Activated T-helper 17 cell treated with anti-CD3 and anti-CD28 coated beads, Interleukin-2, amount 50 U/mL, for 72 hours (primary cell): ENCODE results near the gene PPARGC1A. TPM values are rescaled to one million over a fixed set of nuclear protein-coding genes. Genes with fewer than 3 reads are reported as not detected.

ENCODE experiments used
- ATAC-seq: fragments of 150-1000 bp; cut with Tn5 transposase; replicated peaks from 2 replicates; pipeline ENCODE4 v1.10.0; 2021; ENCODE audit warnings: mild to moderate bottlenecking, moderate library complexity
- H3K27ac Mint-ChIP-seq: one replicate; pipeline ENCODE4 v1.8.0; 2022; ENCODE audit warnings: mixed read lengths
- H3K27me3 Mint-ChIP-seq: one replicate; pipeline ENCODE4 v1.8.0; 2022; ENCODE audit warnings: mixed read lengths
- H3K36me3 Mint-ChIP-seq: one replicate; pipeline ENCODE4 v1.8.0; 2022; ENCODE audit warnings: low read depth, mild to moderate bottlenecking, mixed read lengths
- H3K4me1 Mint-ChIP-seq: one replicate; pipeline ENCODE4 v1.8.0; 2022; ENCODE audit warnings: mixed read lengths
- H3K4me3 Mint-ChIP-seq: one replicate; pipeline ENCODE4 v1.8.0; 2022; ENCODE audit warnings: mild to moderate bottlenecking, mixed read lengths
- H3K9me3 Mint-ChIP-seq: one replicate; pipeline ENCODE4 v1.8.0; 2022; ENCODE audit warnings: mixed read lengths
- total RNA-seq, 2 donors: library from RNA; stranded (reverse); gene quantifications; one replicate each; pipeline ENCODE4 v1.2.3, GENCODE V29; 2022

PPARGC1A gene
- not detected for total RNA-seq

- H3K9me3 Mint-ChIP-seq: peaks cover 7% of the 10 kb centered on the region
Measured at GRCh38 chr4:23889814-23890341, at the start of gene PPARGC1A. Gene PPARGC1A, minus strand, starts transcription at chr4:23890047. Its CDS starts 90 bp downstream, at chr4:23889957.

GRCh38 chr4:23938796-23939195 is 48.9 kb upstream of the PPARGC1A start:
- Mint-ChIP-seq H3K27ac (no peak overlapping the region), H3K27me3 (no peaks in the 10 kb centered on the region), H3K4me3 (no peak overlapping the region), H3K9me3 (no peaks in the 10 kb centered on the region), H3K36me3 (no peaks in the 10 kb centered on the region), H3K4me1 (no peaks in the 10 kb centered on the region)
- no peak for ATAC-seq

More at GRCh38 chr4:23889814-23890341, at the start of gene PPARGC1A:
- no peaks in the 10 kb centered on the region for H3K36me3 Mint-ChIP-seq
- peak within 1 kb of the TSS; percentile 31 for H3K4me3 Mint-ChIP-seq
- no peak for ATAC-seq
- no peak within 1 kb of the TSS for H3K27ac Mint-ChIP-seq
- H3K27me3 Mint-ChIP-seq: peaks cover 20% of the 10 kb centered on the region
- H3K4me1 Mint-ChIP-seq: peaks cover 5% of the 10 kb centered on the region

GRCh38 chr4:23937173-23937572 is 47.3 kb upstream of the PPARGC1A start:
- no peaks in the 10 kb centered on the region for H3K9me3 Mint-ChIP-seq
- no peaks in the 10 kb centered on the region for H3K36me3 Mint-ChIP-seq
- no peak overlapping the region for H3K27ac Mint-ChIP-seq
- H3K4me1 Mint-ChIP-seq: no peaks in the 10 kb centered on the region
- no peaks in the 10 kb centered on the region for H3K27me3 Mint-ChIP-seq
- H3K4me3 Mint-ChIP-seq: no peak overlapping the region
- no peak for ATAC-seq

GRCh38 chr4:23934915-23935314 is 45.1 kb upstream of the PPARGC1A start:
- H3K27me3 Mint-ChIP-seq: no peaks in the 10 kb centered on the region
- no peaks in the 10 kb centered on the region for H3K9me3 Mint-ChIP-seq
- no peaks in the 10 kb centered on the region for H3K4me1 Mint-ChIP-seq
- H3K36me3 Mint-ChIP-seq: no peaks in the 10 kb centered on the region
- H3K4me3 Mint-ChIP-seq: no peak overlapping the region
- H3K27ac Mint-ChIP-seq: no peak overlapping the region
- ATAC-seq: no peak

GRCh38 chr4:23934223-23934622 is 44.4 kb upstream of the PPARGC1A start:
- Mint-ChIP-seq H3K27ac (no peak overlapping the region), H3K36me3 (no peaks in the 10 kb centered on the region), H3K4me1 (no peaks in the 10 kb centered on the region), H3K4me3 (no peak overlapping the region), H3K27me3 (no peaks in the 10 kb centered on the region), H3K9me3 (no peaks in the 10 kb centered on the region)
- no peak for ATAC-seq

GRCh38 chr4:23932901-23933308 is 43.1 kb upstream of the PPARGC1A start:
- H3K36me3 Mint-ChIP-seq: no peaks in the 10 kb centered on the region
- no peaks in the 10 kb centered on the region for H3K4me1 Mint-ChIP-seq
- H3K27me3 Mint-ChIP-seq: no peaks in the 10 kb centered on the region
- no peak overlapping the region for H3K27ac Mint-ChIP-seq
- no peak for ATAC-seq
- H3K9me3 Mint-ChIP-seq: no peaks in the 10 kb centered on the region
- no peak overlapping the region for H3K4me3 Mint-ChIP-seq

- Mint-ChIP-seq H3K36me3 (no peaks in the 10 kb centered on the region), H3K4me1 (no peaks in the 10 kb centered on the region), H3K27me3 (no peaks in the 10 kb centered on the region), H3K9me3 (no peaks in the 10 kb centered on the region), H3K4me3 (no peak overlapping the region), H3K27ac (no peak overlapping the region)
- ATAC-seq: no peak
Measured at GRCh38 chr4:23932186-23932585, 42.3 kb upstream of the PPARGC1A start.

GRCh38 chr4:23931489-23931830 is 41.6 kb upstream of the PPARGC1A start:
- peaks cover 3% of the 10 kb centered on the region for H3K27me3 Mint-ChIP-seq
- H3K4me1 Mint-ChIP-seq: no peaks in the 10 kb centered on the region
- H3K36me3 Mint-ChIP-seq: no peaks in the 10 kb centered on the region
- H3K9me3 Mint-ChIP-seq: peaks cover 3% of the 10 kb centered on the region
- H3K27ac Mint-ChIP-seq: no peak overlapping the region
- ATAC-seq: no peak
- no peak overlapping the region for H3K4me3 Mint-ChIP-seq

GRCh38 chr4:23930750-23931488 is 41.1 kb upstream of the PPARGC1A start:
- Mint-ChIP-seq H3K4me3 (no peak overlapping the region), H3K27ac (no peak overlapping the region), H3K4me1 (no peaks in the 10 kb centered on the region), H3K36me3 (no peaks in the 10 kb centered on the region), H3K9me3 (peaks cover 7% of the 10 kb centered on the region), H3K27me3 (peaks cover 4% of the 10 kb centered on the region)
- no peak for ATAC-seq

GRCh38 chr4:23929248-23929647 is 39.4 kb upstream of the PPARGC1A start:
- H3K36me3 Mint-ChIP-seq: no peaks in the 10 kb centered on the region
- peaks cover 4% of the 10 kb centered on the region for H3K27me3 Mint-ChIP-seq
- H3K9me3 Mint-ChIP-seq: peaks cover 7% of the 10 kb centered on the region
- H3K4me1 Mint-ChIP-seq: no peaks in the 10 kb centered on the region
- no peak overlapping the region for H3K27ac Mint-ChIP-seq
- no peak for ATAC-seq
- H3K4me3 Mint-ChIP-seq: no peak overlapping the region

- Mint-ChIP-seq H3K27ac (no peak overlapping the region), H3K36me3 (no peaks in the 10 kb centered on the region), H3K9me3 (peaks cover 7% of the 10 kb centered on the region), H3K27me3 (peaks cover 4% of the 10 kb centered on the region), H3K4me1 (no peaks in the 10 kb centered on the region), H3K4me3 (no peak overlapping the region)
- no peak for ATAC-seq
Measured at GRCh38 chr4:23924556-23924955, 34.7 kb upstream of the PPARGC1A start.

GRCh38 chr4:23923840-23924239 is 34.0 kb upstream of the PPARGC1A start:
- ATAC-seq: no peak
- no peaks in the 10 kb centered on the region for H3K36me3 Mint-ChIP-seq
- peaks cover 4% of the 10 kb centered on the region for H3K27me3 Mint-ChIP-seq
- H3K9me3 Mint-ChIP-seq: peaks cover 7% of the 10 kb centered on the region
- no peak overlapping the region for H3K4me3 Mint-ChIP-seq
- no peak overlapping the region for H3K27ac Mint-ChIP-seq
- no peaks in the 10 kb centered on the region for H3K4me1 Mint-ChIP-seq

GRCh38 chr4:23923141-23923540 is 33.3 kb upstream of the PPARGC1A start:
- Mint-ChIP-seq H3K4me1 (no peaks in the 10 kb centered on the region), H3K27me3 (peaks cover 4% of the 10 kb centered on the region), H3K9me3 (peaks cover 7% of the 10 kb centered on the region), H3K27ac (no peak overlapping the region), H3K4me3 (no peak overlapping the region), H3K36me3 (no peaks in the 10 kb centered on the region)
- no peak for ATAC-seq

- Mint-ChIP-seq H3K27me3 (peaks cover 4% of the 10 kb centered on the region), H3K9me3 (peaks cover 7% of the 10 kb centered on the region), H3K27ac (no peak overlapping the region), H3K4me1 (no peaks in the 10 kb centered on the region), H3K36me3 (no peaks in the 10 kb centered on the region), H3K4me3 (no peak overlapping the region)
- no peak for ATAC-seq
Measured at GRCh38 chr4:23922541-23923111, 32.8 kb upstream of the PPARGC1A start.

- peaks cover 4% of the 10 kb centered on the region for H3K27me3 Mint-ChIP-seq
- no peaks in the 10 kb centered on the region for H3K36me3 Mint-ChIP-seq
- H3K4me1 Mint-ChIP-seq: no peaks in the 10 kb centered on the region
- H3K4me3 Mint-ChIP-seq: no peak overlapping the region
- ATAC-seq: no peak
- H3K27ac Mint-ChIP-seq: no peak overlapping the region
- peaks cover 7% of the 10 kb centered on the region for H3K9me3 Mint-ChIP-seq
Measured at GRCh38 chr4:23922013-23922412, 32.2 kb upstream of the PPARGC1A start.
